Calu3 (cell line): ENCODE results near the gene SIRT7. TPM values are rescaled to one million over a fixed set of nuclear protein-coding genes. Genes with fewer than 3 reads are reported as not detected.

ENCODE experiments used
- BruUV-seq: library from RNA; stranded (reverse); fragments of 400-500 nt; replicated peaks from 2 replicates; lab custom pipeline; 2021; lab: Mats Ljungman, UMichigan
- CTCF ChIA-PET: fragments of 300-600 bp; sonication (Branson Sonifier 250); formaldehyde crosslinking; loops from one replicate; lab custom pipeline; 2022; ENCODE audit warnings: antibody characterized with exemption; lab: Charles Lee
- DNase-seq: peaks from one replicate; pipeline ENCODE4 v3.0.0; 2022
- H3K27ac Mint-ChIP-seq: one replicate; pipeline ENCODE4 v1.8.0; 2022; ENCODE audit warnings: mixed read lengths; ENCODE audit not compliant: unreplicated experiment
- H3K27me3 Mint-ChIP-seq: one replicate; pipeline ENCODE4 v1.8.0; 2022; ENCODE audit warnings: mixed read lengths; ENCODE audit not compliant: unreplicated experiment
- H3K36me3 Mint-ChIP-seq: one replicate; pipeline ENCODE4 v1.8.0; 2022; ENCODE audit warnings: mild to moderate bottlenecking, moderate library complexity, mixed read lengths; ENCODE audit not compliant: insufficient read depth, unreplicated experiment
- H3K4me1 Mint-ChIP-seq: one replicate; pipeline ENCODE4 v1.8.0; 2022; ENCODE audit warnings: mild to moderate bottlenecking, low read depth, mixed read lengths; ENCODE audit not compliant: unreplicated experiment
- H3K4me3 Mint-ChIP-seq: one replicate; pipeline ENCODE4 v1.8.0; 2022; ENCODE audit warnings: mild to moderate bottlenecking, low read depth, moderate library complexity, mixed read lengths; ENCODE audit not compliant: unreplicated experiment
- H3K9me3 Mint-ChIP-seq: one replicate; pipeline ENCODE4 v1.8.0; 2022; ENCODE audit warnings: low read depth, mixed read lengths; ENCODE audit not compliant: unreplicated experiment
- intact Hi-C: fragments of 100-400 bp; cut with micrococcal nuclease; formaldehyde crosslinking; loops from one replicate; pipeline ENCODE4 v1.10.0; 2022; ENCODE audit not compliant: unreplicated experiment
- total RNA-seq: library from RNA; stranded (reverse); gene quantifications from 2 replicates; pipeline ENCODE4 v1.2.3, GENCODE V29; 2022
- TF ChIP-seq, protein P1 (sequence below): fragments of 200-600 bp; IDR thresholded peaks from one replicate; pipeline ENCODE4 v1.8.0; 2022; ENCODE audit warnings: antibody characterized with exemption; ENCODE audit not compliant: unreplicated experiment

Gene SIRT7
- total RNA-seq, 1 experiment from 2014 or later: 50.3 TPM

- intact Hi-C loops: no loop called here
- Mint-ChIP-seq H3K27ac (no peak within 1 kb of the TSS), H3K9me3 (no peaks in the 10 kb centered on the region), H3K27me3 (peaks cover 20% of the 10 kb centered on the region), H3K36me3 (no peaks in the 10 kb centered on the region), H3K4me1 (no peaks in the 10 kb centered on the region), H3K4me3 (no peak within 1 kb of the TSS)
- CTCF ChIA-PET: no interaction called here
- TF ChIP-seq, protein P1, sequence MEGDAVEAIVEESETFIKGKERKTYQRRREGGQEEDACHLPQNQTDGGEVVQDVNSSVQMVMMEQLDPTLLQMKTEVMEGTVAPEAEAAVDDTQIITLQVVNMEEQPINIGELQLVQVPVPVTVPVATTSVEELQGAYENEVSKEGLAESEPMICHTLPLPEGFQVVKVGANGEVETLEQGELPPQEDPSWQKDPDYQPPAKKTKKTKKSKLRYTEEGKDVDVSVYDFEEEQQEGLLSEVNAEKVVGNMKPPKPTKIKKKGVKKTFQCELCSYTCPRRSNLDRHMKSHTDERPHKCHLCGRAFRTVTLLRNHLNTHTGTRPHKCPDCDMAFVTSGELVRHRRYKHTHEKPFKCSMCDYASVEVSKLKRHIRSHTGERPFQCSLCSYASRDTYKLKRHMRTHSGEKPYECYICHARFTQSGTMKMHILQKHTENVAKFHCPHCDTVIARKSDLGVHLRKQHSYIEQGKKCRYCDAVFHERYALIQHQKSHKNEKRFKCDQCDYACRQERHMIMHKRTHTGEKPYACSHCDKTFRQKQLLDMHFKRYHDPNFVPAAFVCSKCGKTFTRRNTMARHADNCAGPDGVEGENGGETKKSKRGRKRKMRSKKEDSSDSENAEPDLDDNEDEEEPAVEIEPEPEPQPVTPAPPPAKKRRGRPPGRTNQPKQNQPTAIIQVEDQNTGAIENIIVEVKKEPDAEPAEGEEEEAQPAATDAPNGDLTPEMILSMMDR: no peak
- no TSS peak for BruUV-seq
- DNase-seq: no peak
These were observed 29.2 kb upstream of the SIRT7 start, which contains the start of gene MYADML2 for GRCh38 chr17:81947189-81947588. MYADML2 (minus strand) TSS chr17:81947233; CDS start chr17:81941741, 5,492 bp downstream.

DNA sequence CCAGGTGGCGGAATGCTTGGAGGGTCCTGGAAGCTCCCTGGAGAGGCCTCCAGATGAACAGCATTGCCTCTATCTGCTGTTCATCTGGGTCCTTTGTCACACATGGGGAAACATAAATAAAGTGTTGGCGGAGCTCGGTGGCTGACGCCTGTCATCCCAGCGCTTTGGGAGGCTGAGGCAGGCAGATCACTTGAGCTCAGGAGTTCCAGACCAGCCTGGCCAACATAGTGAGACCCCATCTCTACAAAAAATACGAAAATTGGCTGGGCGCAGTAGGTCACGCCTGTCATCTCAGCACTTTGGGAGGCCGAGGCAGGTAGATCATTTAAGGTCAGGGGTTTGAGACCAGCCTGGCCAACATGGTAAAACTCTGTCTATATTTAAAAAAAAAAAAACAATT, 26.9 kb upstream of the SIRT7 start:
- CTCF ChIA-PET: interaction anchor here (0.7 to 0.9 kb wide), 2 partner anchors 9 to 15 kb away, joined by 3 to 4 read pairs; no protein-coding TSS in a partner anchor

GRCh38 chr17:81942167-81942553, 24.2 kb upstream of the SIRT7 start:
- no peak overlapping the region for H3K27ac Mint-ChIP-seq
- no peaks in the 10 kb centered on the region for H3K9me3 Mint-ChIP-seq
- CTCF ChIA-PET: no interaction called here
- peaks cover 12% of the 10 kb centered on the region for H3K36me3 Mint-ChIP-seq
- no TSS peak for BruUV-seq
- H3K4me3 Mint-ChIP-seq: no peak overlapping the region
- TF ChIP-seq, protein P1: no peak
- DNase-seq: no peak
- no peaks in the 10 kb centered on the region for H3K27me3 Mint-ChIP-seq
- peaks cover 7% of the 10 kb centered on the region for H3K4me1 Mint-ChIP-seq
- intact Hi-C loops: no loop called here

More for the DNA sequence above, 26.9 kb upstream of the SIRT7 start:
- no peak for DNase-seq
- Mint-ChIP-seq H3K36me3 (no peaks in the 10 kb centered on the region), H3K27ac (no peak overlapping the region), H3K4me3 (no peak overlapping the region), H3K9me3 (no peaks in the 10 kb centered on the region), H3K27me3 (no peaks in the 10 kb centered on the region), H3K4me1 (no peaks in the 10 kb centered on the region)
- TF ChIP-seq, protein P1: no peak
- BruUV-seq: no TSS peak
- intact Hi-C loops: no loop called here

- no peaks in the 10 kb centered on the region for H3K27me3 Mint-ChIP-seq
- H3K27ac Mint-ChIP-seq: no peak overlapping the region
- intact Hi-C loops: no loop called here
- CTCF ChIA-PET: no interaction called here
- no peaks in the 10 kb centered on the region for H3K9me3 Mint-ChIP-seq
- peaks cover 7% of the 10 kb centered on the region for H3K4me1 Mint-ChIP-seq
- H3K36me3 Mint-ChIP-seq: peaks cover 18% of the 10 kb centered on the region
- no peak for DNase-seq
- no TSS peak for BruUV-seq
- TF ChIP-seq, protein P1: no peak
- no peak overlapping the region for H3K4me3 Mint-ChIP-seq
These were observed 23.6 kb upstream of the SIRT7 start for GRCh38 chr17:81941484-81942166.
